OCI-LY7 (cell line): ENCODE data around the gene LRP1-AS. TPM values are rescaled to one million over a fixed set of nuclear protein-coding genes. Genes with fewer than 3 reads are reported as not detected.

Experiments
- BruUV-seq: library from RNA; stranded (reverse); fragments of 400-500 nt; replicated peaks from 2 replicates; lab custom pipeline; 2021; lab: Mats Ljungman, UMichigan
- CTCF ChIA-PET: fragments of 300-600 bp; sonication (Branson Sonifier 250); formaldehyde crosslinking; loops from one replicate; lab custom pipeline; 2022; ENCODE audit warnings: antibody characterized with exemption; ENCODE audit not compliant: unreplicated experiment; lab: Charles Lee
- POLR2A ChIA-PET: fragments of 300-600 bp; sonication (Branson Sonifier 250); formaldehyde crosslinking; loops from one replicate; lab custom pipeline; 2022; ENCODE audit warnings: antibody characterized with exemption; lab: Charles Lee
- DNase-seq: peaks from one replicate; pipeline ENCODE4 v3.0.0-alpha.2; 2015; ENCODE audit warnings: low spot score
- H2AFZ ChIP-seq: fragments of 200-600 bp; sonication (generic), shearing (Covaris generic); 2 replicates; pipeline ENCODE4 v1.6.1; 2014; ENCODE audit warnings: mild to moderate bottlenecking, antibody characterized with exemption, low read length, moderate library complexity
- H3K27ac ChIP-seq: fragments of 200-600 bp; sonication (generic); 2 replicates; pipeline ENCODE4 v1.5.1; 2014; ENCODE audit warnings: mixed run types, low read depth, mild to moderate bottlenecking, moderate library complexity, low read length, inconsistent platforms; ENCODE audit not compliant: poor library complexity, severe bottlenecking
- H3K36me3 ChIP-seq: fragments of 200-600 bp; sonication (generic); 2 replicates; pipeline ENCODE4 v1.6.1; 2014; ENCODE audit warnings: mild to moderate bottlenecking, antibody characterized with exemption, low read length, moderate library complexity, mixed read lengths; ENCODE audit not compliant: insufficient read depth
- H3K4me1 ChIP-seq: fragments of 200-600 bp; sonication (generic); 2 replicates; pipeline ENCODE4 v1.5.1; 2014; ENCODE audit warnings: mild to moderate bottlenecking, low read length; ENCODE audit not compliant: insufficient read depth, poor library complexity, severe bottlenecking
- H3K4me2 ChIP-seq: fragments of 200-600 bp; sonication (generic); 2 replicates; pipeline ENCODE4 v1.6.1; 2014; ENCODE audit warnings: mild to moderate bottlenecking, low read length
- H3K4me3 ChIP-seq: fragments of 200-600 bp; sonication (generic); 2 replicates; pipeline ENCODE4 v1.5.1; 2014; ENCODE audit warnings: mild to moderate bottlenecking, low read depth, low read length; ENCODE audit not compliant: poor library complexity, severe bottlenecking
- H3K79me2 ChIP-seq: fragments of 200-600 bp; sonication (generic); 2 replicates; pipeline ENCODE4 v1.6.1; 2016; ENCODE audit warnings: low read depth, mild to moderate bottlenecking, low read length, moderate library complexity, mixed read lengths; ENCODE audit not compliant: insufficient read depth
- H3K9me2 ChIP-seq: fragments of 200-600 bp; sonication (generic); 2 replicates; pipeline ENCODE4 v1.6.1; 2016; ENCODE audit warnings: mild to moderate bottlenecking, low read length, mixed read lengths; ENCODE audit not compliant: insufficient read depth
- H3K9me3 ChIP-seq: fragments of 200-600 bp; sonication (generic); 2 replicates; pipeline ENCODE4 v1.6.1; 2014; ENCODE audit warnings: mild to moderate bottlenecking, mixed run types, low read length, mixed read lengths
- H4K20me1 ChIP-seq: fragments of 200-600 bp; sonication (generic); 2 replicates; pipeline ENCODE4 v1.6.1; 2014; ENCODE audit warnings: mild to moderate bottlenecking, antibody characterized with exemption, low read length, moderate library complexity, mixed read lengths; ENCODE audit not compliant: insufficient read depth
- CTCF ChIP-seq: fragments of 200-600 bp; sonication (generic); conservative IDR thresholded peaks from 2 replicates; pipeline ENCODE4 v1.5.1; 2014; ENCODE audit warnings: mild to moderate bottlenecking, antibody characterized with exemption, low read length, moderate library complexity, mixed read lengths
- EZH2phosphoT487 ChIP-seq: fragments of 200-600 bp; sonication (generic); IDR thresholded peaks from 2 replicates; pipeline ENCODE4 v1.6.1; 2018; ENCODE audit warnings: low read depth, borderline replicate concordance, mild to moderate bottlenecking, mixed run types, antibody characterized with exemption, low read length, moderate library complexity, mixed read lengths
- intact Hi-C: fragments of 100-400 bp; cut with micrococcal nuclease; formaldehyde crosslinking; loops from one replicate; pipeline ENCODE4 v1.10.0; 2022; ENCODE audit not compliant: unreplicated experiment
- total RNA-seq, 2 experiments: library from RNA; depleted of rRNA in 1 of 2; stranded (reverse); fragments of >200 nt in 1 of 2; shearing (Covaris generic) in 1 of 2; gene quantifications; 2 replicates each; pipeline ENCODE4 v1.2.3, GENCODE V29; 2014 to 2022

Gene LRP1-AS
- total RNA-seq, 2 experiments from 2014 or later: not detected

- ChIA-PET POLR2A (interaction anchor here (0.5 to 4.1 kb wide), 4 partner anchors 30 to 309 kb away, joined by 3 to 45 read pairs (median 4); no protein-coding TSS in a partner anchor), CTCF (interaction anchor here (0.6 kb wide), 1 partner anchor 340 kb away, joined by 5 read pairs; no protein-coding TSS in a partner anchor)
- Histone ChIP-seq H3K9me3 (no peaks in the 10 kb centered on the region), H3K27ac (peak overlapping the region; percentile 75), H3K9me2 (no peaks in the 10 kb centered on the region), H3K4me3 (peak overlapping the region; percentile 90), H3K4me1 (peaks cover 35% of the 10 kb centered on the region), H3K4me2 (peak overlapping the region; percentile 80), H3K79me2 (peaks cover 29% of the 10 kb centered on the region; the same call in 1 of the 2 replicates), H3K36me3 (peaks cover 43% of the 10 kb centered on the region), H2AFZ (no peak overlapping the region; the same call in 1 of the 2 replicates), H4K20me1 (no peaks in the 10 kb centered on the region)
- intact Hi-C loops: loop anchor here (2.0 to 10.0 kb wide), 3 partner anchors 133 to 595 kb away; no protein-coding TSS in a partner anchor
- no TSS peak for BruUV-seq
- TF ChIP-seq CTCF: no peak
- no peak for TF ChIP-seq EZH2phosphoT487
- no peak for DNase-seq
These were observed 38.0 kb downstream of the LRP1-AS start for GRCh38 chr12:57109207-57110103.

- H3K79me2 ChIP-seq: peaks cover 29% of the 10 kb centered on the region; the same call in 1 of the 2 replicates
- no peaks in the 10 kb centered on the region for H3K9me3 ChIP-seq
- no peaks in the 10 kb centered on the region for H3K9me2 ChIP-seq
- H4K20me1 ChIP-seq: no peaks in the 10 kb centered on the region
- BruUV-seq: no TSS peak
- H2AFZ ChIP-seq: no peak overlapping the region
- intact Hi-C loops: no loop called here
- no peak for TF ChIP-seq CTCF
- no peak for TF ChIP-seq EZH2phosphoT487
- peaks cover 32% of the 10 kb centered on the region for H3K4me1 ChIP-seq
- no peak overlapping the region for H3K4me3 ChIP-seq
- CTCF ChIA-PET: interaction anchor here (0.8 kb wide), 1 partner anchor 38 kb away, joined by 3 read pairs; no protein-coding TSS in a partner anchor
- no peak overlapping the region for H3K4me2 ChIP-seq
- DNase-seq: no peak
- H3K36me3 ChIP-seq: peaks cover 54% of the 10 kb centered on the region
- POLR2A ChIA-PET: interaction anchor here (0.6 to 1.5 kb wide), 4 partner anchors 10 to 28 kb away, joined by 3 to 5 read pairs (median 4); no protein-coding TSS in a partner anchor
- no peak overlapping the region for H3K27ac ChIP-seq
These were observed 39.8 kb downstream of the LRP1-AS start for GRCh38 chr12:57107456-57108155.
